Measurements from ENCODE around the gene TTC7B. TPM values are rescaled to one million over a fixed set of nuclear protein-coding genes. Genes with fewer than 3 reads are reported as not detected.

The TTC7B gene
- total and polyA plus RNA-seq, 2 of the 8 experiments (the other 6 are each of a cell fraction or from before 2014, with no cell fraction given) = 23.7 to 34.0 TPM

DNA sequence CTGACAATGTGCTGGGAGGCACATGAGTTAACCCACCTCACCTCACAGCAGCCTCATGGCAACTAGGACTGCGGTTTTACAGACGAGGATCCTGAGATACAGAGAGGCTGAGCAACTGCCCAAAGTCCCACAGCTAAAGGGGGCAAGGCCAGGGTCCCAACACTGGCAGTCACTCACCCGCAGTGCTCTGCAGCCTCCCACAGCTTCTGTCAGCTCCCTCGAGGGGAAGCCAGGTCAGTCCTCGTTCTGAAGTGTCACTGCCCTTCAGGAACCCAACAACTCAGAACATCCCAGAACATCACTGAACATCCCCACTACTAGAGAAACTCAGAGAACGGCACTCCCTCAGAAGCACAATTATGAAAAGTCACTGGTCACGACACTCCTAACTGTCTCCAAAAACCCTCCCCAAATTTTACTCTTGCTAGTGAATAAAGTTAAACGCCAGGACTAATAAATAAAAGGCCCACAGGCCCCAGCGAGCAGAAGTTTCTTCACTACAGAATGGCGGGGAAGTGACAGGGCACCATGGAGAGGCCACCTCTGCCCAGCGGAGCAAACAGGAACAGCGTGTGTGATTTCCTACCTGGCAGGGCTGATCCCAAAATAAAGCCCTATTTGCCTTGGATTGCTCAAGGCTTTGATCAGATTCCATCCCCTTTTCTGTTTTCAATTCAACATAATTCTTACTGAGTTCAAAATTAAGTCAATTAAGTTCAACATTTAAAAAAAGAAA is 75.1 kb downstream of the TTC7B start (continued):
- TF ChIP-seq NRF1 (IDR thresholded peaks at IDR 0.05; ENCODE audit: low read depth, low read length) (no peak), SP4 (IDR thresholded peaks at IDR 0.05; ENCODE audit: low read length) (no peak)
